B cell (primary cell): Measurements from ENCODE around the gene KCNK4. TPM values are rescaled to one million over a fixed set of nuclear protein-coding genes. Genes with fewer than 3 reads are reported as not detected.

ENCODE experiments used
- ATAC-seq: fragments of 200-7000 bp; cut with Tn5 transposase; one replicate; pipeline ENCODE4 v1.10.0; 2021; ENCODE audit warnings: low read depth, mild to moderate bottlenecking, moderate number of reproducible peaks, moderate library complexity
- CTCF ChIA-PET: fragments of 350-600 bp; sonication (Branson Sonifier 250); formaldehyde crosslinking; loops from one replicate; lab custom pipeline; 2021; ENCODE audit warnings: antibody characterized with exemption, inconsistent platforms; lab: Charles Lee
- POLR2A ChIA-PET: fragments of 350-600 bp; sonication (Branson Sonifier 250); formaldehyde crosslinking; loops from one replicate; lab custom pipeline; 2021; ENCODE audit warnings: antibody characterized with exemption; lab: Charles Lee
- DNase-seq: peaks from one replicate; pipeline ENCODE4 v3.0.0; 2013
- H2AFZ ChIP-seq: 2 replicates; pipeline ENCODE4 v1.6.1; 2012; ENCODE audit warnings: mild to moderate bottlenecking, low read depth, low read length; ENCODE audit not compliant: insufficient read depth, poor library complexity, severe bottlenecking
- H3K27ac ChIP-seq, 2 donors: 1 replicate in 1 of 2; 2 replicates in 1 of 2; pipeline ENCODE4 v1.5.1; 2012 to 2013; ENCODE audit warnings: low read length in 2 of 2, mild to moderate bottlenecking in 2 of 2, moderate library complexity in 1 of 2
- H3K27me3 ChIP-seq, 4 experiments: fragments of 200-600 bp in 1 of 4; sonication (generic) in 1 of 4; replicated peaks in 1 of 4; 1 replicate in 2 of 4; 2 replicates in 2 of 4; pipeline versions ENCODE4 v1.6.1 to v1.7.0; 2013 to 2016; ENCODE audit warnings: low read length in 3 of 4, mild to moderate bottlenecking in 2 of 4, mixed read lengths in 1 of 4, moderate library complexity in 1 of 4; ENCODE audit not compliant: insufficient read depth in 4 of 4, control insufficient read depth in 3 of 4; ENCODE audit errors: control extremely low read depth in 1 of 4
- H3K36me3 ChIP-seq, 2 experiments: replicated peaks in 1 of 2; 1 replicate in 1 of 2; 2 replicates in 1 of 2; pipeline versions ENCODE4 v1.6.1 to v1.7.1; 2013; ENCODE audit warnings: low read length in 1 of 2; ENCODE audit not compliant: insufficient read depth in 2 of 2, control insufficient read depth in 1 of 2; ENCODE audit errors: control extremely low read depth in 1 of 2, extremely low read depth in 1 of 2
- H3K4me1 ChIP-seq, 2 donors: fragments of 200-600 bp in 1 of 2; sonication (generic) in 1 of 2; 1 replicate in 1 of 2; 2 replicates in 1 of 2; pipeline versions ENCODE4 v1.5.1 to v1.6.1; 2013 to 2017; ENCODE audit warnings: low read length in 2 of 2; ENCODE audit not compliant: control insufficient read depth in 2 of 2, insufficient read depth in 2 of 2
- H3K4me2 ChIP-seq: replicated peaks from 2 replicates; pipeline ENCODE3; 2012; ENCODE audit warnings: mild to moderate bottlenecking, low read depth, low read length; ENCODE audit not compliant: poor library complexity, severe bottlenecking
- H3K4me3 ChIP-seq, 5 experiments: fragments of 200-600 bp in 1 of 5; sonication (generic) in 1 of 5; 1 replicate in 3 of 5; 2 replicates in 2 of 5; pipeline versions ENCODE4 v1.5.1 to v1.7.0; 2011 to 2016; ENCODE audit warnings: low read length in 4 of 5, mild to moderate bottlenecking in 4 of 5, low read depth in 2 of 5, control low read depth in 1 of 5, moderate library complexity in 1 of 5; ENCODE audit not compliant: insufficient read depth in 1 of 5; ENCODE audit errors: control extremely low read depth in 1 of 5, extremely low read depth in 1 of 5
- H3K79me2 ChIP-seq: fragments of 200-600 bp; sonication (generic); one replicate; pipeline ENCODE4 v1.6.0; 2016; ENCODE audit warnings: low read length; ENCODE audit not compliant: control insufficient read depth, insufficient read depth
- H3K9ac ChIP-seq: fragments of 200-600 bp; sonication (generic); 2 replicates; pipeline ENCODE4 v1.6.1; 2017; ENCODE audit warnings: mild to moderate bottlenecking, low read length, moderate library complexity
- H3K9me3 ChIP-seq, 3 donors: one replicate each; pipeline versions ENCODE4 v1.6.1 to v1.7.1; 2013; ENCODE audit warnings: low read length in 2 of 3; ENCODE audit not compliant: control insufficient read depth in 2 of 3, insufficient read depth in 1 of 3; ENCODE audit errors: control extremely low read depth in 1 of 3
- H4K20me1 ChIP-seq: 2 replicates; pipeline ENCODE4 v1.6.0; 2012; ENCODE audit warnings: mild to moderate bottlenecking, low read length; ENCODE audit not compliant: insufficient read depth, control insufficient read depth, poor library complexity, severe bottlenecking
- H3K27ac Mint-ChIP-seq: one replicate; pipeline ENCODE4 v1.8.0; 2021; ENCODE audit warnings: mixed read lengths
- H3K27me3 Mint-ChIP-seq: one replicate; pipeline ENCODE4 v1.8.0; 2021; ENCODE audit warnings: mixed read lengths
- H3K4me1 Mint-ChIP-seq: one replicate; pipeline ENCODE4 v1.8.0; 2021; ENCODE audit warnings: mixed read lengths
- H3K4me3 Mint-ChIP-seq: one replicate; pipeline ENCODE4 v1.8.0; 2021; ENCODE audit warnings: mixed read lengths
- H3K9me3 Mint-ChIP-seq: one replicate; pipeline ENCODE4 v1.8.0; 2022; ENCODE audit warnings: mixed read lengths; ENCODE audit not compliant: insufficient read depth
- EZH2 ChIP-seq: IDR thresholded peaks from 2 replicates; pipeline ENCODE4 v1.6.1; 2012; ENCODE audit warnings: borderline replicate concordance, low read depth, mild to moderate bottlenecking, moderate library complexity, low read length; ENCODE audit not compliant: insufficient read depth, poor library complexity, severe bottlenecking
- WGBS: methylation state at CpG from one replicate; pipeline ENCODE4 v1.1.5; 2013; ENCODE audit warnings: missing lambda C conversion rate; ENCODE audit not compliant: insufficient coverage; 5-methylcytosine and 5-hydroxymethylcytosine counted together
- intact Hi-C: fragments of 100-400 bp; cut with micrococcal nuclease; formaldehyde crosslinking; loops from one replicate; pipeline ENCODE4 v1.10.0; 2022
- polyA plus RNA-seq: library from polyadenylated mRNA; depleted of rRNA; stranded (reverse); fragments of >200 nt; gene quantifications from 2 replicates; pipeline ENCODE4 v1.2.3, GENCODE V29; 2012
- total RNA-seq, 2 donors: library from RNA; stranded (reverse); fragments of 120-200 nt in 1 of 2; gene quantifications; 1 replicate in 1 of 2; 2 replicates in 1 of 2; pipeline versions ENCODE4 v1.2.3 to v1.2.4, GENCODE V29; 2013 to 2022
- TF ChIP-seq, protein P1 (sequence below): fragments of 200-600 bp; IDR thresholded peaks from one replicate; pipeline ENCODE4 v1.8.0; 2022; ENCODE audit warnings: antibody characterized with exemption, mild to moderate bottlenecking

The KCNK4 gene
- total and polyA plus RNA-seq, 2 donors (not counting 1 experiment from before 2014, with no cell fraction given), result 0.32 TPM; not detected in 1

DNA sequence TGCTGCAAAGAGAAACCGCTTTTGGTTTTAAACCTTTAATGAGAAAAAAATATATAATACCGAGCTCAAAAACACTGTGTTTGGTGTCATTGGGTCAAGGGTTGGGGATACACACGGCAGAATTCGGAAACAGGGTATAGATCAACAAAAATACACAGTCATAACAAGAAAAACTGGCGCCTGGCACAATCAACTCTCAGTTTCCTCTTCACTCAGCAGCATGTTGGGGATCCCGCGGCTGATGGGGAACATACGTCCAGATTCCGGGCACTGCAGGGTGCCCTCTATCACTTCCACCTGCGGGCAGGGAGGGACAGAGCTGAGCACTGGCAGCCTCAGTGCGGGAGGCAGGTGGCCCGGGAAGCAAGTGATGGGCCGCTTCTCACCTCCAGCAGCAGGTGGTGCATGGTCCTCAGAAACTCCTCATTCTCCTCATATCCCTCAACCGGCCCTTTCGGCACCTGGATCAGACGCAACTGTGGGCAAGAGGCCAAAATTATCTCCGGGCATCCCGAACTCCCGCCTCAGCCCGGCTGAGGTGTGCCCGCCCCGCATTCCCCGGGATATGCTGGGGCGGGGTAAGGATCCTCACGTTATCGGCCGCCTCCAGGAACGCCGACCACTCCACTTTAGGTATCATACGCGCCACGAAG, 25.7 kb downstream of the KCNK4 start:
- ATAC-seq (peak; percentile 5), DNase-seq (no peak)
- peak overlapping the region; percentile 95 for H3K9ac ChIP-seq
- Mint-ChIP-seq H3K27me3 (no peaks in the 10 kb centered on the region), H3K9me3 (no peaks in the 10 kb centered on the region), H3K4me1 (peaks cover 38% of the 10 kb centered on the region), H3K27ac (peak overlapping the region; percentile 100), H3K4me3 (peak overlapping the region; percentile 98)
- TF ChIP-seq, protein P1, sequence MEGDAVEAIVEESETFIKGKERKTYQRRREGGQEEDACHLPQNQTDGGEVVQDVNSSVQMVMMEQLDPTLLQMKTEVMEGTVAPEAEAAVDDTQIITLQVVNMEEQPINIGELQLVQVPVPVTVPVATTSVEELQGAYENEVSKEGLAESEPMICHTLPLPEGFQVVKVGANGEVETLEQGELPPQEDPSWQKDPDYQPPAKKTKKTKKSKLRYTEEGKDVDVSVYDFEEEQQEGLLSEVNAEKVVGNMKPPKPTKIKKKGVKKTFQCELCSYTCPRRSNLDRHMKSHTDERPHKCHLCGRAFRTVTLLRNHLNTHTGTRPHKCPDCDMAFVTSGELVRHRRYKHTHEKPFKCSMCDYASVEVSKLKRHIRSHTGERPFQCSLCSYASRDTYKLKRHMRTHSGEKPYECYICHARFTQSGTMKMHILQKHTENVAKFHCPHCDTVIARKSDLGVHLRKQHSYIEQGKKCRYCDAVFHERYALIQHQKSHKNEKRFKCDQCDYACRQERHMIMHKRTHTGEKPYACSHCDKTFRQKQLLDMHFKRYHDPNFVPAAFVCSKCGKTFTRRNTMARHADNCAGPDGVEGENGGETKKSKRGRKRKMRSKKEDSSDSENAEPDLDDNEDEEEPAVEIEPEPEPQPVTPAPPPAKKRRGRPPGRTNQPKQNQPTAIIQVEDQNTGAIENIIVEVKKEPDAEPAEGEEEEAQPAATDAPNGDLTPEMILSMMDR, result peak; percentile 67
- no peak for TF ChIP-seq EZH2
- ChIA-PET CTCF (interaction anchor here (0.6 to 4.7 kb wide), 27 partner anchors 12 to 534 kb away, joined by 3 to 188 read pairs (median 8); partner anchors contain the start of genes BAD, CATSPERZ, CCDC88B and ESRRA), POLR2A (interaction anchor here (1.0 to 2.6 kb wide), 18 partner anchors 12 to 1475 kb away, joined by 3 to 50 read pairs (median 7); partner anchors contain the start of genes BAD, CCDC88B, ESRRA and FAU)
- peaks cover 8 to 26% of the 10 kb centered on the region in 2 donors for H3K4me1 ChIP-seq
- H3K4me2 ChIP-seq, result peak overlapping the region; percentile 99
- intact Hi-C loops, result loop anchor here (1.0 to 5.0 kb wide), 7 partner anchors 11 to 426 kb away; partner anchors contain the start of genes ESRRA, GPR137 and RASGRP2
- H3K79me2 ChIP-seq, result peaks cover 23% of the 10 kb centered on the region
- H3K27ac ChIP-seq, result peak overlapping the region; percentile 99 to 100
- peaks cover 0 to 29% of the 10 kb centered on the region in 2 experiments for H3K36me3 ChIP-seq
- peak overlapping the region; percentile 89 for H2AFZ ChIP-seq
- WGBS, result 5% methylated on average over 29 of the region's 32 CpGs
- no peaks in the 10 kb centered on the region for H3K9me3 ChIP-seq
- peak overlapping the region; percentile 19 to 95 (median 76) for H3K4me3 ChIP-seq
- no peaks in the 10 kb centered on the region for H3K27me3 ChIP-seq
- peaks cover 14% of the 10 kb centered on the region for H4K20me1 ChIP-seq
